GM18909 (cell line): Measurements from ENCODE around the gene DAAM2.

ENCODE experiments used
- ATAC-seq: cut with Tn5 transposase; IDR thresholded peaks from one replicate; pipeline ENCODE4 v1.9.1; 2021; ENCODE audit warnings: mild to moderate bottlenecking; ENCODE audit not compliant: unreplicated experiment, poor library complexity

Gene DAAM2

DNA sequence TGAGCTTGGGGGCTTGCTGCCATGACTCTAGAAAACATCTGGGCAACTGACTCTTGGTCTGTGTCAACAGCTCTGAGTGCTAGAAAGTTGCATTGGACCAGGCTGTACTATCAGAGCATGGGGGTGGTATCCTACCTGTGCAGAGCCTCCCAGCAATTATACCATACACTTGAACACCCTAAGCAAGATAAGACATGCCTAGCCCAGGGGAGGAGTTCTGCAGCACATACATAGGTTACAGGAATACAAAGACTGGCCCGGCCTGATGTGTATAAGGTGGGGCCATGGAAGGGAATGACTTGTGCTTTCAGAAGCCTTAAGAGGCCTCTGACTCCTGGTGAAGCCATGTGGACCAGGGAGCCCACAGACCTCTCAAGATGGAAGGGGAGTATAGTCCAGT is 153.4 kb downstream of the DAAM2 start:
- no peak for ATAC-seq

DNA sequence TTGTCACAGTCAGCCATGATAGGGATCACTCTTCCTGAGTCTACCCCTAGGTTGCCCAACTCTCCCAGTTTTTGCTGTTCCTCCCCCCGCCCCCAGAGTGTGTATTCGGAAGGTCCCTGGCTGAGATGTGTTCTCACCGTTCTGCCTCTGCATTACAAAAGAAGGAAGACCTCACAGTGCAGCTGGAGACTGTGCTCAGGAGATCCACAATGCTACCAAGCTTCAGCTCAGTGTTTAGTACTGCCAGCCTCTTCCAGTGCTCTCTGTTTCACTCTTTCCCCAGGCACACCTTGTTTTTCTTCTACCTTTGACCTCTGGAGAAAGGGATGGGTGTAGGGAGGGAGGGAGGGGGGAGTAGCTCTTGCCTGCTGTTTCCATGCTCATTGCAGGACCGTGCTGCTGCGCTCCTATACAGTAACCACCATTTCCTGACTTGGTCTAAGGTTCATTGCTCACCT is 155.5 kb downstream of the DAAM2 start:
- no peak for ATAC-seq

DNA sequence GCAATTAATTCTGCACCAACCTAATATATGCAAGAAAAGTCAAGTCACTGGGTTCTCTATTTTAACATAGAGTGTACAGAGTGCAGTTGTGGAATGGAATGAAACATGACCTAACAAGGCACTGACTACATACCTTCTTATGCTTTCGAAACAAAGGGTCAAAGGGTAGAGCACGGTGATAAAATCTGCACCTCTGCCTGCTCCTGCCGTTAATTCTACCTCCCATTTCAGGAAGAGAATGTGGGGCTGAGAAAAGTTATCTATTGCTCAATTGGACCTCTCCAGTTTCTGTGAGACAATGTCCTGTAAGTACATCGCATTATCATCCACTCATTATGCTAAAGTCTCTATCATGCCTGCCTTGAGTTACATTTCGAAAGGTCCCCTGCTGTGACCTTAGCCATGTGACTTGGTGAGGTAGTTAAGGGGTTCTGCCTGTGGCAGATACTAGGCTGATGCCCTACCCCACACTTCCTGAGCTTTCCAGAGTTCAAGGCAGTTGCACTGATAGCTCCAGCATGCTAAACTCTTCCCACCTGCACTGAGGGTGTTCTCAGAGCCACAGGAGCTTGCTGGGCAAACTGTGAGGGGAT is 156.1 kb downstream of the DAAM2 start:
- no peak for ATAC-seq

DNA sequence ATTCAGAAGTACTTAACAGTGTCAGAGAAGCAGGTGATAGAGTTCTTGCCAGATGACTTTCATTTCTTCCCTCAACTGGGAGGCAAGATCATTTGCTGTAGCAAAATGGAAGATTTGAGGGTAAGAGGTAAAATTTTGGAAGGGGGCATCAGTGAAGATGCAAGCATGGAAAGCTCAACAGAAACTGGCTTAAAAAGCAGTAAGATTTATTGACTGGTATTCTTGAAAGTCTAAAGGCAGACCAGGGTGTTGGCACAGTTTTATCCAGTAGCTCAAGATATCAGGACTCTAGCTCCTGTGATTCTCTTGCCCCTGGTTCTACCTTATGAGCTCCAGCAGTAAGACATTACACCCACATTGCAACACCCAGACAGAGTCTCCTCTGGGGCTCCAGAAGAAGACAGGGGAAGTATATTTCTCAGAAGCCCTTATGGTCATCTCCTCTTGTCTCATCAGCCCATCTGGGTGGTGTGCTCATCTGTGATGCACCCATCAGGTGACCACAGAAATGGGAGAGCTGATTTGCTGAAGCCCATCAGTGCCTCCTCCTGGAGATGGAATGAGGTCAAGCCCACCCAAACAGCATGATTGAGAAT is 158.0 kb downstream of the DAAM2 start:
- ATAC-seq = no peak

DNA sequence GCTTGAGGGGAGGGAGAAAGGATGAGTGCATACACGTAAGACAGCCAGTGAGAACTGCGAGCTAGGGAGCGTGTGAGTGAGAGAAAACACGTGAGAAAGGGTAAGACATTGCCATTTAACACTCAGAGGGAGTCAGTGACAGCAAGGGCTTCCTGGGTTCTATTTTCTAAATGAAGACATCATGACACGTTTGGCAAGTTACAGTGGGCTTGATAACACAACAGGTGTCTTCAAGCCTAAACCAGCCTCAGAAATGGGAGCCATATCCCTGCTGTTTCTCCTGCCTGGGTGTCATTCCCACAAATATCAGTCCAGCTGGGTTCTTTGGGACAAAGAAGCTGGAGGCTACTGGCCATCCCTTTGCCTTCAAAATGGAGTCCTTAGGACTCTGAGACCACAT is 159.0 kb downstream of the DAAM2 start:
- no peak for ATAC-seq

DNA sequence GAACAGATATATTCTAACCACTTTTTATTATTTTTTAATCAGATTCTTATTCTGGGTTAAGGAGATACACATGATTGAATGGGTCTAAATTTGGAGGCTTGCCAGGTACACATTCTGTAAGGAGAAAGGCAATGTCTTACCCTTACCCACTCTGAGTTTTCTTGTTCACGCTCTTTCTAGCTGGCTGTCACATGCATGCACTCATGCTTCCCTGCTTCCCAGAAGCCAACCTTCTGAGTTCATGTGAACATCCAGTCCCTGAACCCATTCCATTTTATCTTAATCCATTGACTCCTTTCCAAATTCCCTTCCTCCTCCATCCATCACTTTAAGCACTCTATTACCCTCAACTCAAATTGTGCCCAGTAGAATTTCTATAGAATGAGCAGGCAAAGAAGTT is 159.5 kb downstream of the DAAM2 start:
- ATAC-seq = no peak

GRCh38 chr6:39952167-39952566 is 160.0 kb downstream of the DAAM2 start:
- ATAC-seq = no peak

- ATAC-seq = no peak
These were observed 161.0 kb downstream of the DAAM2 start for GRCh38 chr6:39953076-39953618.
